ENCODE data around the gene GNAI2. TPM values are rescaled to one million over a fixed set of nuclear protein-coding genes. Genes with fewer than 3 reads are reported as not detected.
A peak's percentile ranks its signal among the peaks of the same experiment; 100 is the strongest.

Gene GNAI2
- total RNA-seq, 1 experiment from 2014 or later = 185 TPM

DNA sequence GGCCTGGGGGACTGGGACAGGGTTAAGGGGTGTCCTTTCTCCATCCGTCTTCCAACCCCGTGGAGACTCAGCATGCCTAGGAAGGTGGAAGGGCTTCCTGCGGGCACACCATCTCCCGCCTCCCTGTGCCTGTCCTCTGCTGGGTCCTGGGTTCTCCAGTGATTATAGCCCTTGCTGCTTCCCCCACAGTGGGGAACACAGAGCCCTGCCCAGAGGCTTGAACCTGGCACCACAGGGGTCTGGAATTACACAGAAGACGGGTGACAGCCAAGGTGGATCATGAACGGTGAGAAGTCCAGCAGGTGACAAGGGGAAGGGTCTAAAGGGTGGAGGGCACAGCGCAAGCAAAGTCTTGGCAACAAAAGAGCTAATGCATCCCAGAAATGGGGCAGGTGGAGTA, 26.8 kb downstream of the GNAI2 start:
- TF ChIP-seq FOXK1 (CRISPR knock-in tag; IDR thresholded peaks at IDR 0.05) (no peak), ZNF138 (CRISPR knock-in tag; conservative IDR thresholded peaks at IDR 0.05) (no peak), GTF2I (CRISPR knock-in tag; conservative IDR thresholded peaks at IDR 0.05) (no peak)
- TF ChIP-seq, protein P1, sequence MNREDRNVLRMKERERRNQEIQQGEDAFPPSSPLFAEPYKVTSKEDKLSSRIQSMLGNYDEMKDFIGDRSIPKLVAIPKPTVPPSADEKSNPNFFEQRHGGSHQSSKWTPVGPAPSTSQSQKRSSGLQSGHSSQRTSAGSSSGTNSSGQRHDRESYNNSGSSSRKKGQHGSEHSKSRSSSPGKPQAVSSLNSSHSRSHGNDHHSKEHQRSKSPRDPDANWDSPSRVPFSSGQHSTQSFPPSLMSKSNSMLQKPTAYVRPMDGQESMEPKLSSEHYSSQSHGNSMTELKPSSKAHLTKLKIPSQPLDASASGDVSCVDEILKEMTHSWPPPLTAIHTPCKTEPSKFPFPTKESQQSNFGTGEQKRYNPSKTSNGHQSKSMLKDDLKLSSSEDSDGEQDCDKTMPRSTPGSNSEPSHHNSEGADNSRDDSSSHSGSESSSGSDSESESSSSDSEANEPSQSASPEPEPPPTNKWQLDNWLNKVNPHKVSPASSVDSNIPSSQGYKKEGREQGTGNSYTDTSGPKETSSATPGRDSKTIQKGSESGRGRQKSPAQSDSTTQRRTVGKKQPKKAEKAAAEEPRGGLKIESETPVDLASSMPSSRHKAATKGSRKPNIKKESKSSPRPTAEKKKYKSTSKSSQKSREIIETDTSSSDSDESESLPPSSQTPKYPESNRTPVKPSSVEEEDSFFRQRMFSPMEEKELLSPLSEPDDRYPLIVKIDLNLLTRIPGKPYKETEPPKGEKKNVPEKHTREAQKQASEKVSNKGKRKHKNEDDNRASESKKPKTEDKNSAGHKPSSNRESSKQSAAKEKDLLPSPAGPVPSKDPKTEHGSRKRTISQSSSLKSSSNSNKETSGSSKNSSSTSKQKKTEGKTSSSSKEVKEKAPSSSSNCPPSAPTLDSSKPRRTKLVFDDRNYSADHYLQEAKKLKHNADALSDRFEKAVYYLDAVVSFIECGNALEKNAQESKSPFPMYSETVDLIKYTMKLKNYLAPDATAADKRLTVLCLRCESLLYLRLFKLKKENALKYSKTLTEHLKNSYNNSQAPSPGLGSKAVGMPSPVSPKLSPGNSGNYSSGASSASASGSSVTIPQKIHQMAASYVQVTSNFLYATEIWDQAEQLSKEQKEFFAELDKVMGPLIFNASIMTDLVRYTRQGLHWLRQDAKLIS (CRISPR knock-in tag; IDR thresholded peaks at IDR 0.05; ENCODE audit: borderline replicate concordance) = no peak
- peaks cover 44% of the 10 kb centered on the region for H3K4me1 Mint-ChIP-seq
- ChIA-PET CTCF (interaction anchor here (0.6 to 4.4 kb wide), 11 partner anchors 13 to 1938 kb away, joined by 3 to 73 read pairs (median 10); partner anchors contain the start of genes GNAT1 and HYAL1), POLR2A (no interaction called here)
- H3K4me3 Mint-ChIP-seq = no peak overlapping the region
- no peaks in the 10 kb centered on the region for H3K9me3 Mint-ChIP-seq
- H3K27ac Mint-ChIP-seq = no peak overlapping the region
- no peaks in the 10 kb centered on the region; the same call in 1 of the 2 replicates for H3K27me3 Mint-ChIP-seq (ENCODE audit: low read depth)
- peaks cover 2% of the 10 kb centered on the region; the same call in 1 of the 2 replicates for H3K36me3 Mint-ChIP-seq
- ATAC-seq (no peak), DNase-seq (ENCODE audit: low spot score) (no peak)

DNA sequence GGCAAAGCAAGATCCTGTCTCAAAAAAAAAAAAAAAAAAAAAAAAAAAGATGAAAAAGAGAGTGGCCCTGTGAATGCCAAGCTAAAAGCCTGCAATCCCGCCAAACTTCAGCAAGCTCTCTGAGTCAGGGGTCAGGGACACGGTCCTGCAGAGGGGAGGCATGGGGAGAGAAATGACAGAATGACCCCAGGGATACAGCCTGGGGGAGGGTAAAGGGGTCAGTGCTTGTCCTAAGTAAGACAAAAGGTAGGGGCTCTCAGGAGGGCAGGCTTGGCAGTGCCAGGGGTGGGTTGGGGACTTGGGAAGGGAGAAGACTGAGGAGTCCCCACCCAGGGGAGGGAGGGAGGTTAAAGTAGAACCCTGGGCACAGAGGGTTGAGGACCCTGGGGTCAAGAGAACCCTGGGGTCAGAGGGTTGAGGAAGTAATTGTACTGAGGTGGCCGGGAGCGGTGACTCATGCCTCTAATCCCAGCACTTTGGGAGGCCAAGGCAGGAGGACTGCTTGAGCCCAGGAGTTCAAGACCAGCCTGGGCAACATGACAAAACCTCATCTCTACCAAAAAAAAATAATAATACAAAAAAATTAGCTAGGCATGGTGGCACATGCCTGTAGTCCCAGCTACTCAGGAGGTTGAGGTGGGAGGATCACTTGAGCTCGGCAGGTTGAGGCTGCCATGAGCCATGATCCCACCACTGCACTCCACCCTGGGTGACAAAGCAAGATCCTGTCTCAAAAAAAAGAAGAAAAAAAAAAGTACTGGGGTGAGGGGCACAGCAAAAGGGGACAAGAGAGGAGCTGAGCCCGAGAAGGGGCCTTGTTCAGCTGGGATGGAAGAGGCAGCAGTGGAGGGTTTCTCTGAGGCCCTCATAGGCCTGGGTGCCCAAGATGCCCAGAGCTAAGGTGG, 27.7 kb downstream of the GNAI2 start:
- no peaks in the 10 kb centered on the region for H3K36me3 Mint-ChIP-seq
- CTCF ChIA-PET = interaction anchor here (0.5 to 4.4 kb wide), 26 partner anchors 9 to 1937 kb away, joined by 3 to 73 read pairs (median 6); partner anchors contain the start of genes GNAI2, GNAT1, HYAL1 and HYAL3
- H3K27ac Mint-ChIP-seq = peak overlapping the region; percentile 99
- ATAC-seq (no peak), DNase-seq (ENCODE audit: low spot score) (no peak)
- H3K9me3 Mint-ChIP-seq = no peaks in the 10 kb centered on the region
- peak overlapping the region; percentile 49 for H3K4me3 Mint-ChIP-seq
- peaks cover 54% of the 10 kb centered on the region for H3K4me1 Mint-ChIP-seq
- no peaks in the 10 kb centered on the region; the same call in 1 of the 2 replicates for H3K27me3 Mint-ChIP-seq (ENCODE audit: low read depth)
- TF ChIP-seq, protein P2, sequence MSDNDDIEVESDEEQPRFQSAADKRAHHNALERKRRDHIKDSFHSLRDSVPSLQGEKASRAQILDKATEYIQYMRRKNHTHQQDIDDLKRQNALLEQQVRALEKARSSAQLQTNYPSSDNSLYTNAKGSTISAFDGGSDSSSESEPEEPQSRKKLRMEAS (CRISPR knock-in tag; IDR thresholded peaks at IDR 0.05) = 0 out of 2 replicates have a peak, but pooled peaks have one; percentile 1
- TF ChIP-seq ZNF232 (CRISPR knock-in tag; IDR thresholded peaks at IDR 0.05) = no peak
- POLR2A ChIA-PET = interaction anchor here (0.6 to 1.8 kb wide), 9 partner anchors 17 to 324 kb away, joined by 3 to 13 read pairs (median 7); partner anchors contain the start of genes HYAL3 and NAA80

GRCh38 chr3:50264383-50264963, 28.5 kb downstream of the GNAI2 start:
- Mint-ChIP-seq H3K9me3 (no peaks in the 10 kb centered on the region), H3K36me3 (no peaks in the 10 kb centered on the region), H3K4me1 (peaks cover 53% of the 10 kb centered on the region), H3K27ac (peak overlapping the region; percentile 99), H3K4me3 (peak overlapping the region; percentile 49), H3K27me3 (ENCODE audit: low read depth) (no peaks in the 10 kb centered on the region; the same call in 1 of the 2 replicates)
- ATAC-seq (peak; percentile 67), DNase-seq (ENCODE audit: low spot score) (peak; percentile 92)
- POLR2A ChIA-PET = interaction anchor here (0.6 to 1.8 kb wide), 10 partner anchors 18 to 174 kb away, joined by 3 to 13 read pairs (median 6); partner anchors contain the start of genes HYAL3 and NAA80
- TF ChIP-seq, protein P3, sequence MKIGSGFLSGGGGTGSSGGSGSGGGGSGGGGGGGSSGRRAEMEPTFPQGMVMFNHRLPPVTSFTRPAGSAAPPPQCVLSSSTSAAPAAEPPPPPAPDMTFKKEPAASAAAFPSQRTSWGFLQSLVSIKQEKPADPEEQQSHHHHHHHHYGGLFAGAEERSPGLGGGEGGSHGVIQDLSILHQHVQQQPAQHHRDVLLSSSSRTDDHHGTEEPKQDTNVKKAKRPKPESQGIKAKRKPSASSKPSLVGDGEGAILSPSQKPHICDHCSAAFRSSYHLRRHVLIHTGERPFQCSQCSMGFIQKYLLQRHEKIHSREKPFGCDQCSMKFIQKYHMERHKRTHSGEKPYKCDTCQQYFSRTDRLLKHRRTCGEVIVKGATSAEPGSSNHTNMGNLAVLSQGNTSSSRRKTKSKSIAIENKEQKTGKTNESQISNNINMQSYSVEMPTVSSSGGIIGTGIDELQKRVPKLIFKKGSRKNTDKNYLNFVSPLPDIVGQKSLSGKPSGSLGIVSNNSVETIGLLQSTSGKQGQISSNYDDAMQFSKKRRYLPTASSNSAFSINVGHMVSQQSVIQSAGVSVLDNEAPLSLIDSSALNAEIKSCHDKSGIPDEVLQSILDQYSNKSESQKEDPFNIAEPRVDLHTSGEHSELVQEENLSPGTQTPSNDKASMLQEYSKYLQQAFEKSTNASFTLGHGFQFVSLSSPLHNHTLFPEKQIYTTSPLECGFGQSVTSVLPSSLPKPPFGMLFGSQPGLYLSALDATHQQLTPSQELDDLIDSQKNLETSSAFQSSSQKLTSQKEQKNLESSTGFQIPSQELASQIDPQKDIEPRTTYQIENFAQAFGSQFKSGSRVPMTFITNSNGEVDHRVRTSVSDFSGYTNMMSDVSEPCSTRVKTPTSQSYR (CRISPR knock-in tag; IDR thresholded peaks at IDR 0.05) = no peak
- TF ChIP-seq, protein P4, sequence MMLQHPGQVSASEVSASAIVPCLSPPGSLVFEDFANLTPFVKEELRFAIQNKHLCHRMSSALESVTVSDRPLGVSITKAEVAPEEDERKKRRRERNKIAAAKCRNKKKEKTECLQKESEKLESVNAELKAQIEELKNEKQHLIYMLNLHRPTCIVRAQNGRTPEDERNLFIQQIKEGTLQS (CRISPR knock-in tag; conservative IDR thresholded peaks at IDR 0.05) = no peak
- TF ChIP-seq RELA (CRISPR knock-in tag; IDR thresholded peaks at IDR 0.05; ENCODE audit: borderline replicate concordance) = no peak
- no peak for TF ChIP-seq ZBTB43 (CRISPR knock-in tag; IDR thresholded peaks at IDR 0.05)
- no peak for TF ChIP-seq CDX4 (CRISPR knock-in tag; IDR thresholded peaks at IDR 0.05; ENCODE audit: borderline replicate concordance)
- TF ChIP-seq SP1 (CRISPR knock-in tag; conservative IDR thresholded peaks at IDR 0.05) = peak; percentile 57
- no peak for TF ChIP-seq TP53 (CRISPR knock-in tag; IDR thresholded peaks at IDR 0.05)
- no peak for TF ChIP-seq NFATC4 (CRISPR knock-in tag; IDR thresholded peaks at IDR 0.05)
- TF ChIP-seq ZBTB21 (CRISPR knock-in tag; IDR thresholded peaks at IDR 0.05; ENCODE audit: borderline replicate concordance) = peak; percentile 13; the same call in 1 of the 2 replicates
- TF ChIP-seq PREB (CRISPR knock-in tag; IDR thresholded peaks at IDR 0.05; ENCODE audit: borderline replicate concordance) = no peak
- CTCF ChIA-PET = interaction anchor here (0.5 to 4.4 kb wide), 35 partner anchors 8 to 888 kb away, joined by 3 to 73 read pairs (median 5); partner anchors contain the start of genes CISH, GNAI2, GNAT1 and HYAL1

Measured in WTC11 (cell line).